ENCODE results near the gene ZBTB20.
"Not testable (repeated sequence)": the region's sequence is repeated elsewhere in the genome, so short reads cannot be mapped to it uniquely, and the experiment has no call there.

Gene ZBTB20

GRCh38 chr3:114706591-114707232, 440.4 kb downstream of the ZBTB20 start:
- DNase-seq, result peak; percentile 21

- no peak for DNase-seq
Measured at GRCh38 chr3:114700637-114701234, 446.4 kb downstream of the ZBTB20 start.

- DNase-seq, result no peak
Measured at GRCh38 chr3:114698146-114699105, 448.7 kb downstream of the ZBTB20 start.

GRCh38 chr3:114697401-114697800, 449.7 kb downstream of the ZBTB20 start:
- DNase-seq, result no peak

- no peak for DNase-seq
Measured at GRCh38 chr3:114694251-114694650, 452.8 kb downstream of the ZBTB20 start.

- no peak for DNase-seq
Measured at GRCh38 chr3:114691871-114692270, 455.2 kb downstream of the ZBTB20 start.

GRCh38 chr3:114690911-114691310, 456.2 kb downstream of the ZBTB20 start:
- no peak for DNase-seq

- no peak for DNase-seq
Measured at GRCh38 chr3:114687151-114687550, 459.9 kb downstream of the ZBTB20 start.

GRCh38 chr3:114686621-114687020, 460.5 kb downstream of the ZBTB20 start:
- no peak for DNase-seq

GRCh38 chr3:114685161-114685560, 461.9 kb downstream of the ZBTB20 start:
- no peak for DNase-seq

GRCh38 chr3:114680299-114680698, 466.8 kb downstream of the ZBTB20 start:
- no peak for DNase-seq

- not testable (repeated sequence) for DNase-seq
Measured at GRCh38 chr3:114679773-114680172, 467.3 kb downstream of the ZBTB20 start.

GRCh38 chr3:114675104-114675503, 472.0 kb downstream of the ZBTB20 start:
- DNase-seq, result no peak

- no peak for DNase-seq
Measured at GRCh38 chr3:114674036-114674435, 473.1 kb downstream of the ZBTB20 start.

- DNase-seq, result no peak
Measured at GRCh38 chr3:114673481-114673880, 473.6 kb downstream of the ZBTB20 start.

- DNase-seq, result no peak
Measured at GRCh38 chr3:114672692-114673447, 474.2 kb downstream of the ZBTB20 start.

GRCh38 chr3:114671741-114672510, 475.2 kb downstream of the ZBTB20 start:
- DNase-seq, result no peak

GRCh38 chr3:114669614-114670013, 477.5 kb downstream of the ZBTB20 start:
- no peak for DNase-seq

- no peak for DNase-seq
Measured at GRCh38 chr3:114668099-114668498, 479.0 kb downstream of the ZBTB20 start.

GRCh38 chr3:114666623-114667022, 480.5 kb downstream of the ZBTB20 start:
- no peak for DNase-seq

- no peak for DNase-seq
Measured at GRCh38 chr3:114664006-114664405, 483.1 kb downstream of the ZBTB20 start.

- DNase-seq, result no peak
Measured at GRCh38 chr3:114660808-114661207, 486.3 kb downstream of the ZBTB20 start.
